KG1 (cell line): Measurements from ENCODE around the gene CELA2A.
A peak's percentile ranks its signal among the peaks of the same experiment; 100 is the strongest.
"Not testable (repeated sequence)": the region's sequence is repeated elsewhere in the genome, so short reads cannot be mapped to it uniquely, and the experiment has no call there.

ENCODE experiments used
- DNase-seq: peaks from one replicate; lab custom pipeline; 2025; lab: John Stamatoyannopoulos, UW

The CELA2A gene

GRCh38 chr1:15425521-15425920 is 31.0 kb upstream of the CELA2A start:
- DNase-seq, result no peak

DNA sequence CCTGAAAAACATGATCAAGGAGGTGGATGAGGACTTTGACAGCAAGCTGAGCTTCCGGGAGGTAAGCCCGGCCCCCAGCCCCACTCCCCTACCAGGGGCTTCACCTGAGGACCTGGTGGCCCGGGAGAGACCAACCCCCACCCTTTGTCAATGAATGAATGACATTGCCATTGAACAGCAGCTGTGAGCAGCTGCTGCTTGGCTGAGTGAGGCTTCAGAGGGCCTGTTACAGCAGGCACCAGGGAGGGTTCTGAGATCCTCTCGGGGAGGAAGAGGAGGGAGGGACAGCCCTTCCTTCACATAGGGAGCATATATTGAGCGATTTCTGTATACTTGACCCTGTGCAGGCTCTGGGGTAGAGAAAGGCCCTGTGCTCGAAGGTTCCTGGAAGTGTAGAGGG is 30.6 kb upstream of the CELA2A start:
- DNase-seq, result no peak

GRCh38 chr1:15426492-15427279 is 29.8 kb upstream of the CELA2A start:
- no peak for DNase-seq

DNA sequence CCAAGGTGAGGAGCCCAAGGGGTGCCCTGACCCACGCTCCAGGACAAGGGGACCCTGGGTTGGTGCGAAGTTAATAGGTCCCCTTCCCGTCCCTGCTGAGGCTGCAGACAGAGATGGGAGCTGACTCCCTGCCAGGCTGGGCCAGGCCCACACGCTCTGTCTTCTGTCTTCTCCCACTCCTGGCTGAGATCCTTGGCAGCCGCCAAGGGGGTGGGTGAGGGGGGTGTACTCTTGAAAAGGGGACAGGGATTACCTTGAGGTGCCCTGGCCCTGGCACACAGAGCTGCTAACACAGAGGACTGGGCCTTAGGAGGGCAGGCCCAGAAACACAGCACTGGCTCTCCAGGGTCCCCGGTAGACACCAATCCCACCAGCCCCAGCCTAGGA is 29.3 kb upstream of the CELA2A start:
- DNase-seq, result no peak

GRCh38 chr1:15428252-15428651 is 28.3 kb upstream of the CELA2A start:
- DNase-seq, result not testable (repeated sequence)

DNA sequence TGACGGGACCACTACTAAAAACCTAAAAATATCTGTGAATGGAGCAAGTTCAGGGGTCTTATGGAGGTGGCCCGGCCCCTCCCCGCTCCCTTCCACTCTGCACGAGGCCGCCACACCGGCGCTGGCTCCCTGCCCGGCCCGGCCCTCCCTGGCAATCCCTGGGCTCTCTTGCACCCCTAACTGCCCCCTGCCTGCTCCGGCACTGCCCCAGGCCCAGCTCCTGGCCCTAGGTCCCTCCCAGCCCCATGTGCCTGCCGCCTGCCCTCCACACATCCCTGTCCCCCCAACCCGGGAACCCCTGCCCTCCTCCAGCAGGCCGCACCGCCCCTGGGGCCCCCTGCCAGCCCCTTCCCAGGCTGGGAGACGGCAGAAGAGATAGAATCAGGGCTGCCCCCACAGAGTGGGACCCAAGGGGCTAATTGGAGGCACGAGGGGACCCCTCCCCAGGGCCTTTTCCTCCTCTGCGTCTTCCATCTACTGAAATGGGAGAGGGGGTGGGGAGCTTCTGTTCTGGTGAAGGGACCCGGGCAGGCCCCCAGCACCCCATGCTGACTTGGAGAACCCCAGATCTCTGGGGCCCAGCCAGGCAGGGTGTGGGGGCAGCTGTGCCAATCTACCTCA is 27.6 kb upstream of the CELA2A start:
- DNase-seq, result no peak

DNA sequence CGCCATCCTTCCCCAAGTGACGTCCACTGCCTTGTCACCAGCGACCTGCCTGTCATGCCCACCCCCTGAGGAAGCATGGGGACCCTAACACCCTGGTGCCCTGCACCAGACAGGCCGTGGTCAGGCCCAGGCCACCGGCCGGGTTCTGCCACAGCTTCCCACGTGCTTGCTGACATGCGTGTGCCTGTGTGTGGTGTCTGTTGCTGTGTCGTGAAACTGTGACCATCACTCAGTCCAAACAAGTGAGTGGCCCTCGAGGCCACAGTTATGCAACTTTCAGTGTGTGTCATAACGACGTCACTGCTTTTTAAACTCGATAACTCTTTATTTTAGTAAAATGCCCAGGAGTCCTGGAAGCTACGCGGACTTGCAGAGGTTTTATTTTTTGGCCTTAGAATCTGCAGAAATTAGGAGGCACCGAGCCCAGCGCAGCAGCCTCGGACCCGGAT is 26.8 kb upstream of the CELA2A start:
- no peak for DNase-seq

DNA sequence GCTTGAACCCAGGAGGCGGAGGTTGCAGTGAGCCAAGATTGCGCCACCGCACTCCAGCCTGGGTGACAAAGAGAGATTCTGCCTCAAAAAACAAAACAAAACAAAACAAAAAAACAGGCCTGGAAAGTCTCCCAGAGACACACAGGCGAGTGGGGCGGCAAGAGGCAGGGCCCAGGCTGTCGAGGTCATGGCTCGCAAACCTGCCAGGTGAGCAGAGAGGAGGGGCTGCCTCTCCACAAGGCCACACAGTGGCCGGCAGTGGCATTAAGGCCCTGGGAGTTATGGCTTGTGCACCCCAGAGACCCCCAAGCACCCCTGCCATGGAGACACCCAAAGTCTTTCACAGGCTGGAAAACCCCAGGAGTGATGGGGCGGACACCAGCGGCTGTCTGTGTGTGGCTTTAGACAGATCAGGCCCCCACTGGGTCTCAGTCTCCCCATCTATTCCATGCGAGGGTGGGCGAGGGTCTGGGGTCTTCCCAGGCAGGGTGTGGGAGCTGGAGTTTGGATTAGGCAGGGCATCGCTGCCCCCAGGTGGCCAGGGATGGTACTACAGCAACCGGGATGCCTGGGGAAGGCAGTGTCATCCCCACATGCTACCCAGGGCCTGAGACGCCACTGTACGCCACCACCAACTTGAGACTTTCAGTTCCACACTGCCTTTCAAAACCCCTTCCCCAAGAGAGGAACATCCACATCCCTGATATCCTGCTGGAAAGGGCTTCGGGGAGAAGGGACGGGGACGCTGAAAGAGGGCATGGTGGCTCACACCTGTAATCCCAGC is 25.6 kb upstream of the CELA2A start:
- peak; percentile 33 for DNase-seq

GRCh38 chr1:15431571-15431948 is 25.0 kb upstream of the CELA2A start:
- no peak for DNase-seq

DNA sequence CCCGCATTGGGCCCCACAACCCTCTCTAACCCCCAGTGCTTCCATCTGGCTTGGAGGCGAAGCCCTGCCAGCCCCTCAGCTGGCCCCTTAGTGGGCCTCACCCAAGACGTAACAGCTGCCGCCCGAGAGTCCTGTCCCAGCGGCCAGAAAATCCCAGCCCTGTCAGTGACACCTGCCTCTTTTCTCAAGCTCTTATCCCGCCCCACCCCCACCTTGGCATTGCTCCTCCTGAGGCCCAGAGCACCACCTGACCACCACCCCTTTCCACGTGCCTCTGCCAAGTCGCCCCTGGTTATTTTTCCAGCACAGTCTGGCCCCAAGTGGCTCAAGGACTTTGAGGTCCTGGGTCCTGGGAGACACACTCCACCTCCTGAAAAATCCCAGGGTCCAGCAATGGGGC is 24.2 kb upstream of the CELA2A start:
- no peak for DNase-seq

GRCh38 chr1:15433471-15433870 is 23.1 kb upstream of the CELA2A start:
- DNase-seq, result no peak

DNA sequence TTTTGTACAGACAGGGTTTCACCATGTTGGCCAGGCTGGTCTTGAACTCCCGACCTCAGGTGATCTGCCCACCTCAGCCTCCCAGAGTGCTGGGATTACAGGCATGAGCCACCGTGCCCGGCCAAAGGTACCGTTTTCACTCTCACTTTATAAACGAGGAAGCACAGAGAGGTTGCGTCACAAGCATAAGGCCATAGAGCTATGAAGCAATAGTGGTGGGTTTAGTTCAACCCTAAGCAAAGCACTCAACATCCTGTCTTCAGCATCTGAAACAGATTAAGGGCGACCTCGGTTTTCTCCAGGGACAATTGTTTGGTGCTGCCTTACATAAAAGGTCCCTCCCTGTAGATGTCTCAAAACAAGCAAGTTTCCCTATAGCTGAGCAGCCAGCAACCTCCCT is 21.8 kb upstream of the CELA2A start:
- not testable (repeated sequence) for DNase-seq

DNA sequence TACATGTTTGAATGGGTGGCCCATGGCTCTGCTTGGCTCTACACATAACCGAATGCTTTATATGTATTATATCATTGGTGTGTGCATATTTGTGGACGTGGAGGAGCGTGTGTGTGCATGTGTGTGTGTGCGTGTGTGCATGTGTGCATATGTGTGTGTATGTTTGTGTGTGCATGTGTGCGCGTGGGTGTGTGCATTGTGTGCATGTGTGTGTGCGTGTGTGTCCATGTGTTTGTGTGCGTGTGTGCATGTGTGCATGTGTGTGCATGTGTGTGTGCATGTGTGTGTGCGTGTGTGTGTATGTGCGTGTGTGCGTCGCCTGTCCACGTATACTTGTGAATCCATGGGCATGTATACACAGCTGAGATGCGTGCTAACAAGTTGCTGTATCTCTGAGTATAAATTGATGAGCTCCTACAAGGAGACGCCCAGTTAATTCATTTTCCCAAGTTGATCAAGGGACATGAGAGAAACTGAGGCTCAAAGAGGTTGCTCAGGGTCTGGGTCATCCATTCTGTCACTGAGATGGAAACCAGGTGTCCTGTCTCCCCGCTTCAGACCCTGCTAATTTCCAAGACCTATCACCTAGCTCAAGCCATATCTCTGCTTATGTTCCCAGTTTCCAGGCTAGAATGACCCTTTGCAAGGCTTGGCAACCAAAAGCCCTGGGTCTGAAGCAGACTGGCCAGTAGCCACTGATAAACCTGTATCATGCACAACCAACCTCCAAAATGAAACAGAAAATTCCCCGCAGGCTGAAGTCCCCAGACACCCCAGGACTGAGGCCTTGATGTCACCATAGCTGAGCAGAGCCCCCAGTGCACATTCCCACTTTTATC is 21.1 kb upstream of the CELA2A start:
- DNase-seq, result no peak

GRCh38 chr1:15436881-15437442 is 19.6 kb upstream of the CELA2A start:
- no peak for DNase-seq

DNA sequence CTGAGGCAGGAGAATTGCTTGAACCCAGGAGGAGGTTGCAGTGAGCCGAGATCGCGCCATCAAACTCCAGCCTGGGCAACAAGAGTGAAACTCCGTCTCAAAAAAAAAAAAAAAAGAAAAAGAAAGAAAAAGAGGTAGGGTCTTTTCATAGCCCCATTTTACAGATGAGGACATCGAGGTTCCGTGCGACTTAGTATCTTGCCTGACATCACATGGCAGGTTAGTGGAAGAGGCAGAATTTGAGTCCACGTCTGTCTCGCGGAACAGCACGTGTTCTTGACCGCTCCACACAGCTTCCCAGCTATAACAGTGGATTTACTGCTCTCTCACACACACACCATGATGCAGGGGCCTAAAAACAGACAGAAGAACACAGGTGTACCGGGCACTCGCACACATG is 17.2 kb upstream of the CELA2A start:
- no peak for DNase-seq

GRCh38 chr1:15440357-15440756 is 16.2 kb upstream of the CELA2A start:
- DNase-seq, result no peak

DNA sequence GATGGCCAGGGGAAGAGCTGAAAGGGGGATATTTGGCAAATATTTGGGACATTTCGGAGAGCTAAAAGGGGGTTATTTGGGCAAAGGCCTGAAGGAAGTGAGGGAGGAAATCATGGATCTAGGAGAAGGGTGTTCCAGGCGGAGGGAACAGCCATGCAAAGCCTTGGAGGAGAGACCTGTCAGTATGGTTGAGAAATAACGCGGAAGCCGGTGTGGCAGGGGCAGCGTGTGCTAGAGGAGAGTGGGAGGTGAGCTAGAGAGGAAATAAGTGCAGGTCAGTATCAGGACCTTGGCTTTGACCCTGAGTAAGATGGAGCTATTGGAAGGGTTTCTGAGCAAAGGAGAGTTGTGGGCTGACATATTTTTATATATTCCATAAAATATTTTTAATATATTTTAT is 15.3 kb upstream of the CELA2A start:
- no peak for DNase-seq

GRCh38 chr1:15442119-15442518 is 14.4 kb upstream of the CELA2A start:
- DNase-seq, result no peak

DNA sequence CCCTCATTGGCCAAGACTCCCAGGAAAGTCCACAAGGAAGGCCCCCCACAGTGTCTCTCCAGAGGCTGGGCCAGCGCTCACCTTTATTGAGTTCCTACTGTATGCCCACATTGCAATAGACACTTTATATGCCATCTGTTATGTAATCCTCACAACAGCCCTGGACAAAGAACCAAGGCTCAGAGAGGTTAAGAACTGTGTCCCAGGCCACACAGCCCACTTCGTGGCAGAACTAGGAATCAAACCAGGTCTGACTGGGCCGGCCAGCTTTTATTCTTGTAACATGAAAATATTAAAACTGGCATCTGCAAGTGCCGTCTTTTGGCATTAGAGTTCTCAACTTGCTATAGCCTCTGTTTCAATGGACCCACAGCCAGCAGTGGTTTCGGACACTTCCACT is 13.8 kb upstream of the CELA2A start:
- no peak for DNase-seq

- DNase-seq, result no peak
Measured at GRCh38 chr1:15443281-15443680, 13.3 kb upstream of the CELA2A start.

- DNase-seq, result no peak
Measured at GRCh38 chr1:15444468-15445389, 11.8 kb upstream of the CELA2A start.
